BJ (cell line): ENCODE results near the gene NHLRC3. TPM values are rescaled to one million over a fixed set of nuclear protein-coding genes. Genes with fewer than 3 reads are reported as not detected.

Experiments
- CTCF ChIA-PET: fragments of 350-600 bp; formaldehyde crosslinking; extraction: SDS; loops from one replicate; lab custom pipeline; 2021; ENCODE audit warnings: antibody characterized with exemption, inconsistent platforms; lab: Yijun Ruan, JAX
- POLR2A ChIA-PET: fragments of 300-600 bp; sonication (Branson Sonifier 250); formaldehyde crosslinking; extraction: SDS; loops from one replicate; lab custom pipeline; 2021; ENCODE audit warnings: antibody characterized with exemption; lab: Charles Lee
- DNase-seq: peaks from one replicate; pipeline ENCODE4 v3.0.0-alpha.2; 2011; ENCODE audit warnings: low read depth
- H3K27me3 ChIP-seq: 2 replicates; pipeline ENCODE4 v1.6.0; 2011; ENCODE audit warnings: low read length; ENCODE audit not compliant: control insufficient read depth, insufficient read depth
- H3K36me3 ChIP-seq: 2 replicates; pipeline ENCODE4 v1.5.1; 2011; ENCODE audit warnings: low read length; ENCODE audit not compliant: control insufficient read depth, insufficient read depth
- H3K4me3 ChIP-seq: 2 replicates; pipeline ENCODE4 v1.5.1; 2011; ENCODE audit warnings: low read depth, mild to moderate bottlenecking, control low read depth, low read length
- CTCF ChIP-seq: IDR thresholded peaks from 2 replicates; pipeline ENCODE4 v1.5.1; 2011; ENCODE audit warnings: low read depth, mild to moderate bottlenecking, control low read depth, inconsistent platforms, low read length, moderate library complexity; ENCODE audit not compliant: insufficient read depth
- polyA plus RNA-seq: library from polyadenylated mRNA; depleted of rRNA; stranded (reverse); fragments of >200 nt; gene quantifications from 2 replicates; pipeline ENCODE4 v1.2.3, GENCODE V29; 2011

Gene NHLRC3
- polyA plus RNA-seq, 1 experiment = 6.8 TPM

- DNase-seq = no peak
- TF ChIP-seq CTCF = peak; percentile 9; the same call in 1 of the 2 replicates
- Histone ChIP-seq H3K4me3 (no peak overlapping the region), H3K27me3 (no peaks in the 10 kb centered on the region), H3K36me3 (peaks cover 17% of the 10 kb centered on the region)
- POLR2A ChIA-PET = no interaction called here
- CTCF ChIA-PET = no interaction called here
Observed at GRCh38 chr13:39012608-39013007, 25.6 kb upstream of the NHLRC3 start.

GRCh38 chr13:39013462-39013861 is 24.8 kb upstream of the NHLRC3 start:
- CTCF ChIA-PET = no interaction called here
- TF ChIP-seq CTCF = no peak
- no peaks in the 10 kb centered on the region for H3K27me3 ChIP-seq
- POLR2A ChIA-PET = no interaction called here
- peaks cover 20% of the 10 kb centered on the region for H3K36me3 ChIP-seq
- no peak for DNase-seq
- H3K4me3 ChIP-seq = no peak overlapping the region

- POLR2A ChIA-PET = no interaction called here
- Histone ChIP-seq H3K27me3 (no peaks in the 10 kb centered on the region), H3K36me3 (peaks cover 23% of the 10 kb centered on the region), H3K4me3 (no peak overlapping the region)
- DNase-seq = no peak
- CTCF ChIA-PET = interaction anchor here (0.7 to 1.3 kb wide), 3 partner anchors 11 to 149 kb away, joined by 3 to 4 read pairs (median 3); no protein-coding TSS in a partner anchor
- TF ChIP-seq CTCF = no peak
Observed at GRCh38 chr13:39016087-39016486, 22.2 kb upstream of the NHLRC3 start.

GRCh38 chr13:39016787-39017186 is 21.5 kb upstream of the NHLRC3 start:
- ChIA-PET CTCF (interaction anchor here (1.3 kb wide), 1 partner anchor 13 kb away, joined by 4 read pairs; no protein-coding TSS in a partner anchor), POLR2A (no interaction called here)
- no peak for DNase-seq
- Histone ChIP-seq H3K27me3 (no peaks in the 10 kb centered on the region), H3K4me3 (no peak overlapping the region), H3K36me3 (peaks cover 21% of the 10 kb centered on the region)
- TF ChIP-seq CTCF = peak; percentile 56

- no peaks in the 10 kb centered on the region for H3K27me3 ChIP-seq
- CTCF ChIA-PET = no interaction called here
- no peak for TF ChIP-seq CTCF
- DNase-seq = no peak
- POLR2A ChIA-PET = no interaction called here
- H3K36me3 ChIP-seq = peaks cover 10% of the 10 kb centered on the region
- H3K4me3 ChIP-seq = no peak overlapping the region
Observed at GRCh38 chr13:39020853-39021462, 17.3 kb upstream of the NHLRC3 start.
